Activated naive CD4-positive, alpha-beta T cell (primary cell): ENCODE measurements around the gene PMPCB.

Experiments used
- DNase-seq, 4 experiments: peaks; one replicate each; lab custom pipeline; 2025; lab: John Stamatoyannopoulos, UW

Gene PMPCB

GRCh38 chr7:103336761-103337160, 39.5 kb downstream of the PMPCB start:
- DNase-seq: no peak

- DNase-seq: no peak
These were observed 41.6 kb downstream of the PMPCB start for GRCh38 chr7:103338864-103339263.

GRCh38 chr7:103341466-103341865, 44.2 kb downstream of the PMPCB start:
- no peak for DNase-seq

- DNase-seq: no peak
These were observed 46.1 kb downstream of the PMPCB start for GRCh38 chr7:103343332-103343731.

- no peak for DNase-seq
These were observed 46.7 kb downstream of the PMPCB start for GRCh38 chr7:103343758-103344452.

DNA sequence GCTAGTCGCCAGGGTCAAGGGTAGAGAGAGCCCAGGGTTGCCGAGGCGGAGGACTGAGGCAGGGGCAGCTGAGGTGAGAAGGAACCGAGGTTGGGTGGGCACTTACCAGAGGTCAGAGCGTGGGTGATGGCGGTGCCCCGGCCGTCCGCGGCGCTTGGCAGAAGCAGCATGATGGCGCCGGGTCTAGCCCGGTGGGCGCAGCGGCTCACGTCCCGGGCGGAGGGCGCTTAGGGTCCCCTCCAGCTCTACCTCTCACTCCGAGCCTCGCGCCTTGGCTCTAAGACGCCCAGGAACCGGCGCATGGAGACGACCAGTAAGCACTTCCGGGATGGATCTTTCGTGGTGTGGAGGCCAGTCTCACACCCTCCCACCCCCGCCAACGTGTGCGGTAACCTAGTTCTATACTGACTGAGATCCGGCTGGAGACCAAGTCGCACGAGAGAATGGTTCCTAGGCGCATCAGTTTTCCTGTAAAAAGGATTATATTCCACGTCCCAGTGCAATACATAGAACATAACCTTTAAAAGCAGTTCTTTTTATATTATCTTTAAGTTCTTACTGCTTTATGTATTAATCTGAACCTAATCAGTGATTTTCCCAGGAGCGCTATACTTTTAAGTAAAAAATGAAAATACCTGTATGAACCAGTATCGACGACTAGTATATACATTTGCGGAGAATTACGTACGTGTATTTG, 47.4 kb downstream of the PMPCB start, which contains the start of gene DNAJC2:
Gene DNAJC2, minus strand, starts transcription at position 315 of the 697 bp plus-strand sequence. Its CDS starts 145 bp downstream, at position 170.
- peak; percentile 50 to 69 (median 58) for DNase-seq

DNA sequence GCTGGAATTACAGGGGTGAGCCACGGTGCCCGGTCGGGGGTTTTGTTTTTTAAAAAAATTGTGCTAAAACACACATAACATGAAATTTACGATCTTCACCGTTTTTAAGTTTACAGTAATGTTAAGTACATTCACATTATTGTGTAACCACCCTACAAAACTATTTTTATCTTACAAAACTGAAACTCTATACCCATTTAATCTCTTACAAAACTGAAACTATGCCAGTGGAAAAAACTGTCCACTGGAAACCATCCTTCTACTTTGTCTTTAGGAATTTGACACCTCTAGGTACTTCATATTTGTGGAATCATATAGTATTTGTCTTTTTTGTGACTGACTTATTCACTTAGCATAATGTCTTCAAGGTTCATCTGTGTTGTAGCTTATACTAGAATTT, 49.2 kb downstream of the PMPCB start:
- no peak for DNase-seq

GRCh38 chr7:103347507-103348267, 50.5 kb downstream of the PMPCB start, which contains the start of gene PSMC2:
Gene PSMC2, plus strand, starts transcription at chr7:103347643. Its CDS starts 69 bp downstream, at chr7:103347712.
- DNase-seq: peak; percentile 9 to 67 (median 46)

DNA sequence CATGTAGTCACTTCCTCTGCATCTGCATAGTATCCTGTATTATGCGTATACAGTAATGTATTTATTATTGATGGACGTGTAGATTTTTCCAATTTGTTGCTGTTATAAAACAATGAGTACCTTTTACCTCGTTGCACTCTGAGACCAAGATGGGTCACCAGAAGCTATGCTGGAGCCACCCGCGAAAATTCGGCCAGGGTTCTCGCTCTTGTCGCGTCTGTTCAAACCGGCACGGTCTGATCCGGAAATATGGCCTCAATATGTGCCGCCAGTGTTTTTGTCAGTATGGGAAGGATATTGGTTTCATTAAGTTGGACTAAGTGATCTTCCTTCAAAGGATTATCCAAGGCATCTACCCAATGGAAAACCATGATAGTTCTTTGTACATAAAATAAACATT, 51.2 kb downstream of the PMPCB start:
- DNase-seq: no peak

- no peak for DNase-seq
These were observed 51.7 kb downstream of the PMPCB start for GRCh38 chr7:103348959-103349358.

DNA sequence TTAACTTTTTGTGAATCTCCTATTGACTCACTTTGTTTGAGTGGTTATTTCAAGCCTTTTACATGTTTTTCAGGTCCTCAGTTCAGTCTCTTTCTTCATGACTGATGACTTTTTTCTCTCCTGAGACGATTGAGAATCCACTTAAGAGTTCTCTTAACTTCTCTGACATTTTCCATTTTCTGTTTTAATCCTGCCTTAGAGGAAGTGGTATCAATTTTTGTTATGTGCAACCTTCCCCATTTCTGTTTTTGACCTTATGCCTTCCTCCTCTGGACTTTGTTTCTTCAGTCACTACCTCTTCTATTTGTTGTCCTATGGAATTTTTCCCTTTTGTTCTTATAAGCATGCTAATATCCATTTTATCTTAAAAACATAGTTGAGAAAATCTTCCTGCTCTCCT, 52.6 kb downstream of the PMPCB start:
- DNase-seq: no peak
